CD4-positive, alpha-beta T cell treated with Interferon gamma for 1 hour (primary cell): ENCODE results near the gene EMILIN1.

Experiments used
- DNase-seq: peaks from one replicate; pipeline ENCODE4 v3.0.0-alpha.2; 2020

Gene EMILIN1

GRCh38 chr2:27078267-27079194 lies at the start of gene EMILIN1:
Gene EMILIN1 (plus strand): TSS chr2:27078615. CDS start chr2:27079066, 451 bp downstream.
- no peak for DNase-seq

- no peak for DNase-seq
Measured at GRCh38 chr2:27029051-27029450, 49.4 kb upstream of the EMILIN1 start.

- DNase-seq = peak; percentile 74
Measured at GRCh38 chr2:27032495-27033252, 45.7 kb upstream of the EMILIN1 start, which contains the start of gene TMEM214. Gene TMEM214 (plus strand): TSS chr2:27032965. CDS start chr2:27033016, 51 bp downstream.

GRCh38 chr2:27033253-27033852 lies 45.1 kb upstream of the EMILIN1 start:
- no peak for DNase-seq

- no peak for DNase-seq
Measured at GRCh38 chr2:27038012-27038411, 40.4 kb upstream of the EMILIN1 start.

GRCh38 chr2:27038631-27039339 lies 39.6 kb upstream of the EMILIN1 start:
- DNase-seq = no peak

GRCh38 chr2:27039426-27039825 lies 39.0 kb upstream of the EMILIN1 start:
- no peak for DNase-seq

- DNase-seq = no peak
Measured at GRCh38 chr2:27039871-27040270, 38.5 kb upstream of the EMILIN1 start.

- DNase-seq = no peak
Measured at GRCh38 chr2:27040282-27040681, 38.1 kb upstream of the EMILIN1 start.

- no peak for DNase-seq
Measured at GRCh38 chr2:27041752-27042151, 36.7 kb upstream of the EMILIN1 start.

GRCh38 chr2:27042159-27042661 lies 36.2 kb upstream of the EMILIN1 start:
- peak; percentile 33 for DNase-seq

GRCh38 chr2:27042985-27043634 lies 35.3 kb upstream of the EMILIN1 start:
- DNase-seq = no peak

GRCh38 chr2:27049422-27050280 lies 28.8 kb upstream of the EMILIN1 start:
- peak; percentile 61 for DNase-seq

- DNase-seq = peak; percentile 92
Measured at GRCh38 chr2:27050281-27050995, 28.0 kb upstream of the EMILIN1 start.

- DNase-seq = peak; percentile 97
Measured at GRCh38 chr2:27050996-27051901, 27.2 kb upstream of the EMILIN1 start, which contains the start of gene AGBL5. Gene AGBL5 (plus strand): TSS chr2:27051668. CDS start chr2:27052959, 1,291 bp downstream.

GRCh38 chr2:27051902-27052645 lies 26.3 kb upstream of the EMILIN1 start:
- no peak for DNase-seq

- no peak for DNase-seq
Measured at GRCh38 chr2:27053321-27053720, 25.1 kb upstream of the EMILIN1 start.

GRCh38 chr2:27053776-27054175 lies 24.6 kb upstream of the EMILIN1 start:
- DNase-seq = no peak
